Measurements from ENCODE around the gene NSMCE1. TPM values are rescaled to one million over a fixed set of nuclear protein-coding genes. Genes with fewer than 3 reads are reported as not detected.

Gene NSMCE1
- total and polyA plus RNA-seq, 2 of the 8 experiments (the other 6 are each of a cell fraction or from before 2014, with no cell fraction given) = 8.1 to 16.6 TPM

- Histone ChIP-seq H2BK5ac (ENCODE audit: low read depth, low read length) (0 out of 2 replicates have a peak overlapping the region, but pooled peaks have one; percentile 68), H3K27me3 (replicated peaks in 1 of 4; ENCODE audit: control insufficient read depth in 3 of 4, extremely low read depth in 1 of 4, insufficient read depth in 3 of 4, low read length in 3 of 4) (no peaks in the 10 kb centered on the region), H3K14ac (ENCODE audit: insufficient read length) (no peak overlapping the region), H3K56ac (replicated peaks; ENCODE audit: insufficient read length, low read depth, low read length) (no peak overlapping the region), H3K4me2 (ENCODE audit: insufficient read depth in 1 of 2, low read depth in 2 of 2, low read length in 2 of 2) (no peak overlapping the region), H2BK12ac (ENCODE audit: low read depth, low read length) (no peak overlapping the region), H2AK5ac (ENCODE audit: low read depth, low read length) (peak overlapping the region; percentile 40; the same call in 1 of the 2 replicates), H3K4me3 (ENCODE audit: extremely low read depth in 1 of 4, insufficient read depth in 2 of 4, low read depth in 3 of 4, low read length in 4 of 4) (no peak overlapping the region), H3K79me2 (ENCODE audit: control insufficient read depth in 1 of 2, insufficient read depth in 2 of 2, low read length in 2 of 2) (no peaks in the 10 kb centered on the region), H3K9me3 (ENCODE audit: insufficient read depth in 2 of 2, low read depth in 1 of 2, low read length in 1 of 2) (no peaks in the 10 kb centered on the region), H3K23me2 (ENCODE audit: low read depth, low read length) (no peaks in the 10 kb centered on the region), H4K20me1 (replicated peaks in 1 of 2; ENCODE audit: control insufficient read depth in 1 of 2, insufficient read depth in 2 of 2, low read length in 2 of 2) (no peaks in the 10 kb centered on the region), H3K9ac (replicated peaks in 1 of 4; ENCODE audit: extremely low read depth in 1 of 4, low read depth in 3 of 4, low read length in 3 of 4) (no peak overlapping the region), H2AFZ (ENCODE audit: low read length) (no peak overlapping the region), H3K79me1 (ENCODE audit: low read depth, low read length) (no peaks in the 10 kb centered on the region), H2BK20ac (ENCODE audit: low read length) (no peak overlapping the region), H3K4me1 (replicated peaks in 1 of 4; ENCODE audit: control insufficient read depth in 3 of 4, insufficient read depth in 4 of 4, low read length in 3 of 4) (0 out of 7 replicates have a peak, but pooled peaks cover 0 to 2% (median 0%) of the 10 kb centered on the region in 4 experiments), H4K8ac (ENCODE audit: extremely low read depth, insufficient read depth, low read length) (0 out of 2 replicates have a peak overlapping the region, but pooled peaks have one; percentile 57), H4K91ac (replicated peaks; ENCODE audit: insufficient read length, low read length) (no peak overlapping the region), H4K5ac (ENCODE audit: insufficient read length, low read depth, low read length) (no peak overlapping the region), H2BK120ac (replicated peaks; ENCODE audit: low read depth, low read length) (no peak overlapping the region), H3K18ac (ENCODE audit: extremely low read depth, low read length) (no peak overlapping the region), H3K27ac (ENCODE audit: low read depth, low read length) (no peak overlapping the region), H3K4ac (replicated peaks; ENCODE audit: insufficient read length, low read depth, low read length) (no peak overlapping the region), H3K23ac (ENCODE audit: insufficient read length) (no peak overlapping the region), H3K36me3 (ENCODE audit: control insufficient read depth in 2 of 4, insufficient read depth in 4 of 4, low read length in 3 of 4) (no peaks in the 10 kb centered on the region), H2BK15ac (ENCODE audit: low read length) (no peak overlapping the region)
- FAIRE-seq = no peak
- WGBS, 2 experiments (ENCODE audit: extremely low coverage in 1 of 2, insufficient coverage in 1 of 2, insufficient read length in 1 of 2, insufficient replicate concordance in 2 of 2, low coverage in 1 of 2, low lambda C conversion rate in 2 of 2, missing lambda C conversion rate in 1 of 2) = 90% methylated on average over 27 of the region's 27 CpGs; no CpG with 5 or more reads in 1 of the 2 experiments
- ChIA-PET CTCF (ENCODE audit: partially characterized antibody) (interaction anchor here (0.8 to 7.6 kb wide), 14 partner anchors 10 to 231 kb away, joined by 3 to 73 read pairs (median 5); no protein-coding TSS in a partner anchor), POLR2A (ENCODE audit: partially characterized antibody) (interaction anchor here (0.6 to 3.5 kb wide), 2 partner anchors 22 to 837 kb away, joined by 3 to 13 read pairs; partner anchors contain the start of gene KDM8)
- no peak for DNase-seq (ENCODE audit: low read depth in 1 of 2, low spot score in 2 of 2)
- TF ChIP-seq FOSL1 (IDR thresholded peaks at IDR 0.05; ENCODE audit: insufficient read depth, low read depth, low read length) = no peak
- TF ChIP-seq CEBPB (IDR thresholded peaks at IDR 0.05; ENCODE audit: low read depth, low read length) = no peak
These were observed 42.8 kb downstream of the NSMCE1 start for GRCh38 chr16:27225536-27226360.

Measured in H1 (cell line).